Peyer's patch (tissue), 4 donors: ENCODE results near the gene SAG.

ENCODE experiments used
- CTCF ChIP-seq, 6 experiments: fragments of 450-650 bp in 4 of 6; fragments of 200-600 bp in 2 of 6; sonication (generic) in 1 of 6; IDR thresholded peaks; one replicate each; pipeline ENCODE4 v1.5.1; 2017 to 2019; ENCODE audit warnings: antibody characterized with exemption in 6 of 6, mild to moderate bottlenecking in 3 of 6, moderate library complexity in 1 of 6
- POLR2A ChIP-seq, 2 donors: fragments of 450-650 bp; IDR thresholded peaks; one replicate each; pipeline ENCODE4 v1.5.1; 2017; ENCODE audit warnings: antibody characterized with exemption in 2 of 2, mild to moderate bottlenecking in 2 of 2, moderate library complexity in 2 of 2

- TF ChIP-seq CTCF (IDR thresholded peaks at IDR 0.05) (no peak), POLR2A (IDR thresholded peaks at IDR 0.05) (no peak)
These were observed 33.7 kb downstream of the SAG start for GRCh38 chr2:233341296-233341695.
